ENCODE measurements around the gene STAC3.
A peak's percentile ranks its signal among the peaks of the same experiment; 100 is the strongest.

STAC3 gene

GRCh38 chr12:57227315-57228115 lies 23.5 kb downstream of the STAC3 start:
- H3K4me3 ChIP-seq (ENCODE audit: low read length in 2 of 2) = no peak overlapping the region
- no peaks in the 10 kb centered on the region for H3K9me3 ChIP-seq (ENCODE audit: control insufficient read depth in 2 of 2, low read length in 2 of 2)
- peaks cover 22% of the 10 kb centered on the region for H3K4me1 ChIP-seq (ENCODE audit: control insufficient read depth, insufficient read depth, low read length)
- peaks cover 38 to 48% of the 10 kb centered on the region in 2 donors for H3K27me3 ChIP-seq (ENCODE audit: control insufficient read depth in 1 of 2, insufficient read depth in 2 of 2, low read length in 2 of 2)
- peaks cover 9% of the 10 kb centered on the region in 2 donors for H3K36me3 ChIP-seq (ENCODE audit: control insufficient read depth in 2 of 2, insufficient read depth in 2 of 2, low read length in 2 of 2)
- no peak overlapping the region for H3K27ac ChIP-seq (ENCODE audit: low read length)
- no peak overlapping the region for H3K9ac ChIP-seq (ENCODE audit: low read length in 2 of 2)

DNA sequence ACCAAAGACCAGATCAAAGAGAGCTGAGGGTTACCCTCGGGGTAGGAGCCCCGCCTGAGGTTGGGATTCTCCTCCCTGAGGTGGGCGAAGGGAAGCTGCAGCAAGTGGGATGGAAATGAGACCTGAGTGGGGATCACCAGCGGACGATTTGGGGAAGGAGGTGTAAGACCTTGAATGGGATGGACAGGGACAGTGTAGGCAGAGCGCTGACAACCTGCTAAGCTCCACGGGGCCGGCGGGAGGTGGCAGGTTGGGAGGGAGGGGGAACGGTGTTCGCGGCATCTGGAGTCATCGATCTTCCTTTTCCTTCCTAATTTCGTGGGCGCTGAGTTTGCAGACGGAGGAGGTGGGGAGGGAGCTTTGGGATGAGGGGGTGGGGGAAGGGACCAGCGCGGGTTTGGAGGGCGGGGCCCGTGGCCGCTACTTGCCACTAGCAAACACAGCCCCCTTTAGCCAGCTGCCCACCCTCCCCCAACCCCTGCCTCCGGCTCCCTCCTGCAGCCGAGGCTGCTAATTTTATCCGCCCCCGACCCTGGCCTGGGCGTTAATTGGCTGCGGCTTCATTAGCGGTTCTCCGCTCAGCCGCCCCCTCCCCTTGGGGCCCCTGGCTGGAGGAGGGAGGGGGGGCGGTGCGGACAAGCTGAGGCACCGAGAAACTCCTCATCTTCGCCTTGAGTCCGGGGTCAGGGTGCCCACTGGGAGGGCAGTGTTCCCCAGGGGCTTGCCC lies 24.2 kb downstream of the STAC3 start:
- Histone ChIP-seq H3K4me3 (ENCODE audit: low read length in 2 of 2) (no peak overlapping the region), H3K9ac (ENCODE audit: low read length in 2 of 2) (no peak overlapping the region), H3K27me3 (ENCODE audit: control insufficient read depth in 1 of 2, insufficient read depth in 2 of 2, low read length in 2 of 2) (peaks cover 45 to 56% of the 10 kb centered on the region in 2 donors), H3K36me3 (ENCODE audit: control insufficient read depth in 2 of 2, insufficient read depth in 2 of 2, low read length in 2 of 2) (peaks cover 2% of the 10 kb centered on the region in 2 donors), H3K9me3 (ENCODE audit: control insufficient read depth in 2 of 2, low read length in 2 of 2) (no peaks in the 10 kb centered on the region), H3K4me1 (ENCODE audit: control insufficient read depth, insufficient read depth, low read length) (peaks cover 22% of the 10 kb centered on the region), H3K27ac (ENCODE audit: low read length) (no peak overlapping the region)

DNA sequence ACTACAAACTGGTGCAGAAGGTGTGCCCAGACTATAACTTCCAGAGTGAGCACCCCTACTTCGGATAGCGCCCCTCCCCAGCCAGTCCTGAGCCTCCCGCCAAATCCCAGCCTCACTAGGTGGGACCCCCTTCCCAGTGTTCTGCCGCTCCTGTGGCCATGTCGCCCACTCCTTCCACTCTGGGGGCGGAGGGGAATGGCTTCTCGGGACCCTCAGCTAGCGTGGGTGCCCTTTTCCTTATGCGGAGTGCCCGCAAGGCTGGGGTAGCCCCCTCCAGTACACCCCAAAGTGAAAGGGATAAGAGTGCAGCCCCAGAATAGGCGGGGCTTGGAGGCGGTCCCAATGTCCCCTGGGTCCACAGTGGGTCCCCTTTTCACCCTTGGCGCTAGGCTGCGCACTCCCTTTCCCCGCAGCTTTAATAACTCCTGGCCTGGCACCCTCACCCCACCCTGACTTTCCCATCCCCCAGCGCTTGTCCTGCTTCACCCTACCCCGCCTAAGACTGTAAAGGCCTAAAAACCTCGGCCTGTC lies 25.2 kb downstream of the STAC3 start:
- H3K27me3 ChIP-seq (ENCODE audit: control insufficient read depth in 1 of 2, insufficient read depth in 2 of 2, low read length in 2 of 2) = peaks cover 56 to 66% of the 10 kb centered on the region in 2 donors
- no peak overlapping the region for H3K4me3 ChIP-seq (ENCODE audit: low read length in 2 of 2)
- H3K9ac ChIP-seq (ENCODE audit: low read length in 2 of 2) = no peak overlapping the region
- no peak overlapping the region for H3K27ac ChIP-seq (ENCODE audit: low read length)
- H3K36me3 ChIP-seq (ENCODE audit: control insufficient read depth in 2 of 2, insufficient read depth in 2 of 2, low read length in 2 of 2) = no peaks in the 10 kb centered on the region
- H3K4me1 ChIP-seq (ENCODE audit: control insufficient read depth, insufficient read depth, low read length) = peaks cover 20% of the 10 kb centered on the region
- H3K9me3 ChIP-seq (ENCODE audit: control insufficient read depth in 2 of 2, low read length in 2 of 2) = no peaks in the 10 kb centered on the region

- Histone ChIP-seq H3K27ac (ENCODE audit: low read length) (no peak overlapping the region), H3K4me3 (ENCODE audit: low read length in 2 of 2) (peak overlapping the region in 1 of 2 donors; percentile 22), H3K36me3 (ENCODE audit: control insufficient read depth in 2 of 2, insufficient read depth in 2 of 2, low read length in 2 of 2) (no peaks in the 10 kb centered on the region), H3K27me3 (ENCODE audit: control insufficient read depth in 1 of 2, insufficient read depth in 2 of 2, low read length in 2 of 2) (peaks cover 59 to 71% of the 10 kb centered on the region in 2 donors), H3K9ac (ENCODE audit: low read length in 2 of 2) (no peak overlapping the region), H3K9me3 (ENCODE audit: control insufficient read depth in 2 of 2, low read length in 2 of 2) (no peaks in the 10 kb centered on the region), H3K4me1 (ENCODE audit: control insufficient read depth, insufficient read depth, low read length) (peaks cover 14% of the 10 kb centered on the region)
These were observed 25.9 kb downstream of the STAC3 start for GRCh38 chr12:57224973-57225679.

DNA sequence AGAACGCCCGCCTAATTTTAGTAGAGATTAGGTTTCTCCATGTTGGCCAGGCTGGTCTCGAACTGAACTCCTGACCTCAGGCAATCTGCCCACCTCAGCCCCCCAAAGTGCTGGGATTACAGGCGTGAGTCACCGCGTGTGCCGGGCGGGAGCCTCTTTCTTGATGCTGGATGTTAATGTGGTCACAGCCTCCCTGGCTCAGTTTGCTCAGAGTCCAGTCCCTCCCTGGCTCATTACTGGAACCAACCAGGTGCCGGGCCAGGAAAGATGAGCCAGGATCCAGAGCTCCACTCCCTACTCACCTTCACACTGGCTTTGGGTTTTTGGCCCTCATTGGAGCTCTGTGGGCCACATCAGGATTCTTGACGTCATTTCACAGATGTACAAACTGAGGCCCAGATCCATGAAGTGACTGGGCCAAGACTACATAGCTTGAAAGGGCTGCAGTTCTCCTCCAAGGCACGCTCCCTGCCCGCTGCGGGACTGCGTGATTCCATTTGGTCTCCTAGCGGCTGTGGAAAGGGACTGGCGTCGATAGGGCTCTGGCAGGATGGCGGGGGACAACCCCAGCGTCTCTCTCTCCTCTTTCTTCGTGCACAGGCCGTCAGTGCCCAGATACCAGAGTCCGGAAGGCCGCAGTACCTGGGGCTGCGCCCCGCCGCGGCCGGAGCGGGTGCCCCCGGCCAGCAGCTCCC lies 26.6 kb downstream of the STAC3 start:
- H3K27me3 ChIP-seq (ENCODE audit: control insufficient read depth in 1 of 2, insufficient read depth in 2 of 2, low read length in 2 of 2) = peaks cover 64 to 78% of the 10 kb centered on the region in 2 donors
- no peaks in the 10 kb centered on the region for H3K36me3 ChIP-seq (ENCODE audit: control insufficient read depth in 2 of 2, insufficient read depth in 2 of 2, low read length in 2 of 2)
- H3K4me1 ChIP-seq (ENCODE audit: control insufficient read depth, insufficient read depth, low read length) = peaks cover 8% of the 10 kb centered on the region
- H3K9ac ChIP-seq (ENCODE audit: low read length in 2 of 2) = no peak overlapping the region
- H3K4me3 ChIP-seq (ENCODE audit: low read length in 2 of 2) = peak overlapping the region in 1 of 2 donors; percentile 22
- H3K27ac ChIP-seq (ENCODE audit: low read length) = no peak overlapping the region
- H3K9me3 ChIP-seq (ENCODE audit: control insufficient read depth in 2 of 2, low read length in 2 of 2) = no peaks in the 10 kb centered on the region

- Histone ChIP-seq H3K9ac (ENCODE audit: low read length in 2 of 2) (no peak overlapping the region), H3K4me1 (ENCODE audit: control insufficient read depth, insufficient read depth, low read length) (peaks cover 5% of the 10 kb centered on the region), H3K9me3 (ENCODE audit: control insufficient read depth in 2 of 2, low read length in 2 of 2) (no peaks in the 10 kb centered on the region), H3K36me3 (ENCODE audit: control insufficient read depth in 2 of 2, insufficient read depth in 2 of 2, low read length in 2 of 2) (no peaks in the 10 kb centered on the region), H3K27me3 (ENCODE audit: control insufficient read depth in 1 of 2, insufficient read depth in 2 of 2, low read length in 2 of 2) (peaks cover 72 to 87% of the 10 kb centered on the region in 2 donors), H3K4me3 (ENCODE audit: low read length in 2 of 2) (no peak overlapping the region), H3K27ac (ENCODE audit: low read length) (no peak overlapping the region)
These were observed 27.5 kb downstream of the STAC3 start for GRCh38 chr12:57223191-57224165.

- no peak overlapping the region for H3K9ac ChIP-seq (ENCODE audit: low read length in 2 of 2)
- peaks cover 7% of the 10 kb centered on the region for H3K4me1 ChIP-seq (ENCODE audit: control insufficient read depth, insufficient read depth, low read length)
- no peak overlapping the region for H3K27ac ChIP-seq (ENCODE audit: low read length)
- H3K4me3 ChIP-seq (ENCODE audit: low read length in 2 of 2) = no peak overlapping the region
- H3K36me3 ChIP-seq (ENCODE audit: control insufficient read depth in 2 of 2, insufficient read depth in 2 of 2, low read length in 2 of 2) = no peaks in the 10 kb centered on the region
- peaks cover 81 to 96% of the 10 kb centered on the region in 2 donors for H3K27me3 ChIP-seq (ENCODE audit: control insufficient read depth in 1 of 2, insufficient read depth in 2 of 2, low read length in 2 of 2)
- no peaks in the 10 kb centered on the region for H3K9me3 ChIP-seq (ENCODE audit: control insufficient read depth in 2 of 2, low read length in 2 of 2)
These were observed 28.4 kb downstream of the STAC3 start for GRCh38 chr12:57222286-57223190.

DNA sequence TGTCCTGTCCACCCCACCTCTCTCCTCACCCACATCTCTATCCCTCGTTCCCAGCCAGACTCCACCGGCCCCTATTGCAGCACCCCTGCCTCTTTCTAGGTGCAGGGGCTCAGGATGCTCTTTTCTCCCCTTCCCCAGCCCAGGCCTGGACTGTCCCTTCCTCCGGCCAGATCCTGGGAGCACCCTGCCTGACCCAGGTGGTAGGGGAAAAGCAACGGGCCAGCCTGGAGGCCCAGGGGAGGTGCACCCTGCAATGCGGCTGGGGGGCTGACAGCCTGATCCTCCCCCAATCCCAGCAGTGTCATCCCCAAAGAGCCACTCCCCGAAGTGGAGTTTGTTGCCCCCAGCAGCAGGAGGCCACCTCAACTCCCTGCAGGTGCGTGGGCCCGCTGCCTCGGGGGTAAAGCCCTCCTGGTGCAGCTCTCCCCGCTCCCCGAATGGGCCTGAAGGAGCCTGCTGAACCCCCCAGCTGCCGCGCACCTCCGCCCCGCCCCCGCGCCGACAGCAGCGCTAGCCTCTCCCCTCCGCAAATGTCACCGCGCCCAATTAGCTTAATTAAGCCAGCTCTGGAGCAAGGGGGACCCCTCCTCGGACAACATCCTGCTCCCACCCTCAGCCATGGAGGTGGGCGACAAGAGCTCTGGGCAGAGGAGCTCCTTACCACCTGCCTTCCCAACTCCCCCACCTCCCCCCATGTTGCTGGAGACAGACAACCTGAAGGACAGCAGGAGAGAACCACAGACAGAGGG lies 29.6 kb downstream of the STAC3 start:
- Histone ChIP-seq H3K27me3 (ENCODE audit: control insufficient read depth in 1 of 2, insufficient read depth in 2 of 2, low read length in 2 of 2) (peaks cover 79 to 96% of the 10 kb centered on the region in 2 donors), H3K9me3 (ENCODE audit: control insufficient read depth in 2 of 2, low read length in 2 of 2) (no peaks in the 10 kb centered on the region), H3K9ac (ENCODE audit: low read length in 2 of 2) (no peak overlapping the region), H3K4me3 (ENCODE audit: low read length in 2 of 2) (no peak overlapping the region), H3K36me3 (ENCODE audit: control insufficient read depth in 2 of 2, insufficient read depth in 2 of 2, low read length in 2 of 2) (no peaks in the 10 kb centered on the region), H3K4me1 (ENCODE audit: control insufficient read depth, insufficient read depth, low read length) (peaks cover 17% of the 10 kb centered on the region), H3K27ac (ENCODE audit: low read length) (no peak overlapping the region)

All from stomach smooth muscle (tissue), 2 donors.